Islet of Langerhans (tissue), 1 donor: ENCODE results near the gene RAB28.
"Not testable (repeated sequence)": the region's sequence is repeated elsewhere in the genome, so short reads cannot be mapped to it uniquely, and the experiment has no call there.

ENCODE experiments used
- FAIRE-seq: peaks from one replicate; lab custom pipeline; 2011; peaks lifted over from hg19 to GRCh38; lab: Jason Lieb, UNC

Gene RAB28

GRCh38 chr4:13445841-13446790 lies 38.0 kb downstream of the RAB28 start:
- no peak for FAIRE-seq

- no peak for FAIRE-seq
Observed at GRCh38 chr4:13441506-13441905, 42.6 kb downstream of the RAB28 start.

GRCh38 chr4:13436962-13437361 lies 47.2 kb downstream of the RAB28 start:
- FAIRE-seq = no peak

GRCh38 chr4:13432453-13432852 lies 51.7 kb downstream of the RAB28 start:
- no peak for FAIRE-seq

- FAIRE-seq = no peak
Observed at GRCh38 chr4:13430834-13431568, 53.1 kb downstream of the RAB28 start.

- no peak for FAIRE-seq
Observed at GRCh38 chr4:13427599-13428325, 56.4 kb downstream of the RAB28 start.

GRCh38 chr4:13415068-13415785 lies 68.9 kb downstream of the RAB28 start:
- FAIRE-seq = no peak

GRCh38 chr4:13413729-13414437 lies 70.3 kb downstream of the RAB28 start:
- FAIRE-seq = peak; percentile 93

GRCh38 chr4:13411942-13412341 lies 72.2 kb downstream of the RAB28 start:
- peak; percentile 92 for FAIRE-seq

- FAIRE-seq = no peak
Observed at GRCh38 chr4:13409324-13409723, 74.8 kb downstream of the RAB28 start.

GRCh38 chr4:13406156-13406555 lies 78.0 kb downstream of the RAB28 start:
- not testable (repeated sequence) for FAIRE-seq

GRCh38 chr4:13403833-13404232 lies 80.3 kb downstream of the RAB28 start:
- FAIRE-seq = peak; percentile 81

- FAIRE-seq = no peak
Observed at GRCh38 chr4:13403326-13403725, 80.8 kb downstream of the RAB28 start.

GRCh38 chr4:13399257-13399656 lies 84.9 kb downstream of the RAB28 start:
- FAIRE-seq = no peak

GRCh38 chr4:13396161-13396560 lies 88.0 kb downstream of the RAB28 start:
- FAIRE-seq = peak; percentile 94

GRCh38 chr4:13389901-13390300 lies 94.2 kb downstream of the RAB28 start:
- FAIRE-seq = not testable (repeated sequence)

- FAIRE-seq = no peak
Observed at GRCh38 chr4:13386405-13387107, 97.6 kb downstream of the RAB28 start.

- no peak for FAIRE-seq
Observed at GRCh38 chr4:13384055-13384454, 100.1 kb downstream of the RAB28 start.

- no peak for FAIRE-seq
Observed at GRCh38 chr4:13378973-13379759, 105.0 kb downstream of the RAB28 start.

- FAIRE-seq = no peak
Observed at GRCh38 chr4:13371048-13371447, 113.1 kb downstream of the RAB28 start.
